Renal cortex interstitium (tissue), 11 donors: Measurements from ENCODE around the gene KRT6A. TPM values are rescaled to one million over a fixed set of nuclear protein-coding genes. Genes with fewer than 3 reads are reported as not detected.
"Not testable (repeated sequence)": the region's sequence is repeated elsewhere in the genome, so short reads cannot be mapped to it uniquely, and the experiment has no call there.

Experiments used
- DNase-seq, 11 donors: peaks; one replicate each; pipeline ENCODE4 v3.0.0-alpha.2; 2013; ENCODE audit warnings: low read depth in 9 of 11, low spot score in 4 of 11; ENCODE audit errors: extremely low read depth in 1 of 11
- polyA plus RNA-seq, 3 donors: library from polyadenylated mRNA; unstranded; fragments of 120-200 nt; gene quantifications; one replicate each; pipeline ENCODE4 v1.2.1, GENCODE V29; 2013; ENCODE audit not compliant: insufficient read length in 3 of 3

Gene KRT6A
- polyA plus RNA-seq, 3 donors, result not detected

DNA sequence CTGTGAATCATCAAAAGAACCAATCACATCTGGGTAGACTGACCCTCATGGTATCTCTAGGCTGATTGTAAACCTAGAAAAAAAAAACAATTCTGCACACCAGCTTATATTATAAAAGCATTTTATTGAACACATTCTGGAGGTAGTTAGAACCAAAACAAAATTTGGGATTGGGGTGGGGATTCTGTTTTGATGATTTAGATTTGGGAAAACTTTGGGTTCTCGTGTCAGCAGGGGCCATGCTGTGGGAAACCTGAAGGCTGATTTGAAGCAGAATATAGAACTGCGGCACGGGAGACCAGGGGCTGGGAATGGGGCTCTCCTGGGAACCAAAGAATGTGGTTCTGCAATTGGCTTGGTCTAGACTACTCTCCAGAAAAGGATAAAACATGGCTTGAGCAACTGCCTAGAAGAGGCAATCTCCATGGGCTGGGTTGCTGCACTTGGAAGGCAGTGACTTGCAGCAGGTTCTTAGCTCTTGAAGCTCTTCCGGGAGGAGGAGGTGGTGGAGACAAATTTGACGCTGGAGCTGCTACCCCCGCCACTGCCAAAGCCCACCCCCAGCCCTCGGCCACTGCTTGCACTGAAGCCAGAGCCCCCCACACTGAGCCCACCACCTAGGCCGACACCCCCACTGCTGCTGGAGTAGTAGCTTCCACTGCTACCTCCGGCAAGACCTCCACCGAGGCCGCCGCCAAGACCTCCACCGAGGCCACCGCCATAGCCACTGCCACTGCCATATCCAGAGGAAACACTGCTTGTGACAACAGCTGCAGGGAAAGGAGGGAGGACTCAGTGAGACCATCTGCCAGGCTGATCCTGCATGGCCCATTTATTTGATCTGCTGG is 21.6 kb upstream of the KRT6A start:
- DNase-seq, result no peak

DNA sequence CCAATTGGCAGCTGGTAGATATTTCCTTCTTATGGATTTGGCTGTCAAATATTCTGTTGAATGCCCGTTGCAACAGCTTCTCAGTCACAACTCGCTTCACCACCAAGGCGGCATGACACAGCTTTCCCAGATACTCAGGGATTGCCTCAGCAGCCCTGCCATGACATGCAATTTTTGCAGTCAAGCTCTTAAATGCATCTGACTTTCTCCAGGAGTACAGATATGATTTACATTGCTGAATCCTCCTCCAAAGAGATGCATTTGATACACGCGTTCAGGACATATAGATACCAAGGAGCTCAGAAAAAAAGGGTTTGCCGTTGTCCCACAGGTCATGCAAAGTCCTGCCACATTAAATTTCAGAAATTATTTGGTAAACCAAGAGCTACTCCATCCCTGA is 20.7 kb upstream of the KRT6A start:
- DNase-seq, result no peak

- DNase-seq, result no peak
Measured at GRCh38 chr12:52508211-52508610, 15.2 kb upstream of the KRT6A start.

- peak in 7 of 11 donors; percentile 4 to 17 (median 9) for DNase-seq
Measured at GRCh38 chr12:52506858-52507715, 14.0 kb upstream of the KRT6A start.

GRCh38 chr12:52502877-52503276 is 9.8 kb upstream of the KRT6A start:
- no peak for DNase-seq

GRCh38 chr12:52501490-52501889 is 8.4 kb upstream of the KRT6A start:
- DNase-seq, result no peak

DNA sequence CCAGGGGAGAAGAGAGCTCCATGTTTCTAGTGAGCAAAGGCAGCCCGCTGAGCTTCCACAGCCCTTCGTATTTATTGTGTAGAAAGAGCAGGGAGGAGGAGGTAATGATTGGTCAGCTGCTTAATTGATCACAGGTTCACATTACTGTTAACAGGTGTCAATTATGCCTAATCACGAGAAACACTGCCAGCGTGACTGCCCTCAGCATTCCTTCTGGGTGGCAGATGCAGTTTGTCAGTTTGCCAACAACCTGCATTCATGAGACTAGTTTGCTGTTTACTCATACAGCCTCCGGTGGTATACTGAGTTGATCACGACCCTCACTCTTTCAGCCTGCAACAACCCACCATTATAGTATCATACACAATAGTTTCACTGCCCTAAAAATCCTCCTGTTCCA is 7.5 kb upstream of the KRT6A start:
- not testable (repeated sequence) for DNase-seq

GRCh38 chr12:52499806-52500560 is 6.9 kb upstream of the KRT6A start:
- no peak for DNase-seq

DNA sequence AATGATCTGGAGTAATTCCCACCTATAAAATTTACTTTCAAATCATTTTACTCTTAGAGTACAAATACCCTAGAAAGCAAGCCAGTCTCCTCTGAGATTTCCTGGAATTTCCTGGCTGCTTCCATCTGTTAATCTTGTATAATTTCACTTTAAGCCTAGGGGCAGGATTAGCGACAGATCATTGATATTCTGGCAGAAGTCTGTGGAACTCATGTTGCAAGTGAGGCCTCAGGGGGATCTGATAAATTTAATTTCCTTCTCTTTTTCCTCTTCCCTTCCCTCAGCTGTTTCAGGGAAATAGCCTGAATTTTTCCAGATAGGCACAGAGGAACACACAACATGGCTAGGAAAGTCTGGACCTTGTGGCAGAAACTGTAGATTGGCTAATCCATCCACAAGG is 5.9 kb upstream of the KRT6A start:
- no peak for DNase-seq

DNA sequence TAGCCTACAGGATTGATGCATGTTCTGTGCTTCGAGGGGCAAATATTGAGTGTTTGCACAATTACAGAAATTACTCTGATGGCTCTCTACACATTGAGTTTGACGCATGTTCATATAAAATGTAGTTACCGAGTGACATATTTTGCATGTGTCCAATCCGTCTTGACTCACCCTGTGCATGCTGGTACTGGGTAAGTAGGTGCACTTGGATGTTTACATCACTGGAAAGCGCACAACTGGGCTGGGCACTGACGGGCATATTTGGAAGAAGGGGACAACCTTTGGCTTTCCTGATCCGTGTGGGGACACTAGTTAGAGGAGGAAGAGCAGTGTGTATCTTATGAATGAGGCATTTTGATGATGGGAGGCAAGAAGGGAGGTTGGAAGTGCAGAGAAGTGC is 4.9 kb upstream of the KRT6A start:
- no peak for DNase-seq

- no peak for DNase-seq
Measured at GRCh38 chr12:52496590-52497071, 3.6 kb upstream of the KRT6A start.

DNA sequence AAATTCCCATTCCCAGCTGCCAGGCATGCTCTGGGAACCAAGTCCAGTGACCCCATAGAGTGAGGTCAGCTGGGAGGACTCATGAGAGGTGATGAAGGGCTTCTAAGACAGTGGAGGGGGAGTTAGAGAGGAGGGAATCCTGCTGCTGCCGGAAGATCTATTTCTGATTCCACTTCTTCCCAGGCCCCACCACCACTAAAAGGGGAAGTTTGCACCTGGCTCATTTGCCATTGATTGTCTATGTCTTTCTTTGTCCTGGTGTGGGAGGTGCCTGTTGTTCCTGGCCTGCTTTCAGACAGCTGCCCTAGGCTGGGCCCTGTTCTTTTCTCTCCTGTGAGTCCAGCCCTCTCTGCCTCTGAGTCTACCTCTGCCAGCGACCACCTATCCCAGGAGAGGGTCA is 3.0 kb upstream of the KRT6A start:
- no peak for DNase-seq

DNA sequence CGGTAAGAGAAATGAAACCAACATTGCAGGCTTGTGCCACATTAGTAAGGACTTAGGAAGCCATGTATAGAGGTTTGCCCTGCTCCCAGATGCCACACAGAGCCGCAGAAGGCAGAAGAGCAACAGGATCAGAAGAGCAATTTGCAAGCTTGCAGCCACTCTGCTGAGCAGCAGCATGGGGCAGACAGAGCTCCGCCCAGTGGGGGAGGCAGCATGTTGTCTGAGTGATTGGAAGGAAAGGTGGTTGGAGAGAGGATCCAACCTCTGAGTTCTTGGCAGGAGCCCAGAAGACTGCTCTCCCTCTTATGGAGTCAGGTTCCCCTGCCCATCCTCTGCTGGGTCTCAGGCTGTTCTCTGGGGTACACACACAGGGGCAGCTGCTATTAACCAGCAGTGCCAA is 2.3 kb upstream of the KRT6A start:
- peak in 7 of 11 donors; percentile 10 to 36 (median 17) for DNase-seq

GRCh38 chr12:52494518-52494917 is 1.5 kb upstream of the KRT6A start:
- no peak for DNase-seq

GRCh38 chr12:52494100-52494499 is 1.0 kb upstream of the KRT6A start:
- DNase-seq, result no peak

- DNase-seq, result not testable (repeated sequence)
Measured at GRCh38 chr12:52492405-52492804, 652 bp downstream of the KRT6A start.

DNA sequence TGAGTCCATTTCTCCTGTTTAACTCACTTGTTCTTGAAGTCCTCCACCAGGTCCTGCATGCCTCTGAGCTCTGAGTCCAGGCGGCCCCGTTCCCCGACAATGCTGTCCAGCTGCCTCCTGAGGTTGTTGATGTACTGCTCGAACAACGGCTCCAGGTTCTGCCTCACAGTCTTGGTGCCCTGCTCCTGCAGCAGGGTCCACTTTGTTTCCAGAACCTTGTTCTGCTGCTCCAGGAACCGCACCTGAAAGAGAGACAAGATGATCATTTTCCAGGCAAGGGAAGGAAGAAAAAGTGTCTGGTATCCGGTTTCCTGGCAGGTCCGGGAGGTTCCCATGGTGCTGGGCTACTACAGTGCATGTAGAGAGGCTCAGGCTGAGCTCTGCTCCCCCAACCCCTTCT is 1.6 kb downstream of the KRT6A start:
- DNase-seq, result not testable (repeated sequence)

DNA sequence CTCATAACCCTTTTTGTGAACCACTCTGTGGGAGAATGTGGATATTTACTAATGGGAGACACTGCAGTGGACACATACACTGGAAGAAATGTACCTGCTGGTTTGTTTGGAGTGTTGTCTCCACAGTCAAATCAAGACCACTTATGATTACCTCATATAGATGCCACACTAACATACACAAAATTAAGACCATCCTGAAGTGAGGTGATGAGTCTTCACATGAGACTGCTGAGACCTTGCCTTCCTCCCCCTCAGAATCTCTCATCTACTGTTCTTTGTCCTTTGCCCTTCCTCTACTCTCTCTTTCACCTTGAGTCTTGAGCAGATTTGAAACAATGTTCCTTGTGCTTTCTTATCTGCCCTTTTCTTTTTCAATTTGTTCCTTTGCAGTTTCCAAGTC is 4.3 kb downstream of the KRT6A start:
- DNase-seq, result no peak

DNA sequence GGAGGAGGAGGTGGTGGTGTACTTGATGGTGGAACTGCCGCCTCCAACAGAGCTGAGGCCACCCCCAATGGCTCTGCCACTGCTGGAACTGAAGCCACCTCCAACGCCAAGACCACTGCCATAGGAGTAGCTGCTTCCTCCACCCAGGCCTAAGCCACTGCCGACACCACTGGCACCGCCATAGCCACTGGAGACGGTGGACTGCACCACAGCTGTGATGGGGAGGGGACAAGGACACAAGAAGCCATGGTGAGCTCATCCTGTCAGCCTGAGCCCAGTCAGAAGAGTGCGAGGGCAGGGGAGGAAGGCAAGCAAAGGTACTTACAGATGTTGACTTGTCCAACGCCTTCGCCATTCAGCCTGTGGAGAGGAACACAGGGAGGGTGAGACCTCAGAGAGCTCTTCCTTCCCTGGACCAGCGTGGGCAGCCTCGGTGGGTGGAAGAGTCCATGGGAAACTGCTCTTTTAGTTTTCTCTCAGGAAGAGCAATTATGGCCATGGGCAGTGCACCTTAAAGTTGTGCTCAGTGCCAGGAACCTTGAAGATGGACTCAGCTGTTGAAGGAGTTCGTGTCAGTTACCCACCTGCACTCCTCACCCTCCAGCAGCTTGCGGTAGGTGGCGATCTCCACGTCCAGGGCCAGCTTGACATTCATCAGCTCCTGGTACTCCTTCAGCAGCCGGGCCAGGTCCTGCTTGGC is 5.2 kb downstream of the KRT6A start:
- not testable (repeated sequence) for DNase-seq
